B cell (primary cell): ENCODE results near the gene EXOSC10. TPM values are rescaled to one million over a fixed set of nuclear protein-coding genes. Genes with fewer than 3 reads are reported as not detected.

Source experiments
- ATAC-seq: fragments of 200-7000 bp; cut with Tn5 transposase; one replicate; pipeline ENCODE4 v1.10.0; 2021; ENCODE audit warnings: low read depth, mild to moderate bottlenecking, moderate number of reproducible peaks, moderate library complexity
- CTCF ChIA-PET: fragments of 350-600 bp; sonication (Branson Sonifier 250); formaldehyde crosslinking; loops from one replicate; lab custom pipeline; 2021; ENCODE audit warnings: antibody characterized with exemption, inconsistent platforms; lab: Charles Lee
- POLR2A ChIA-PET: fragments of 350-600 bp; sonication (Branson Sonifier 250); formaldehyde crosslinking; loops from one replicate; lab custom pipeline; 2021; ENCODE audit warnings: antibody characterized with exemption; lab: Charles Lee
- DNase-seq: peaks from one replicate; pipeline ENCODE4 v3.0.0; 2013
- H2AFZ ChIP-seq: 2 replicates; pipeline ENCODE4 v1.6.1; 2012; ENCODE audit warnings: mild to moderate bottlenecking, low read depth, low read length; ENCODE audit not compliant: insufficient read depth, poor library complexity, severe bottlenecking
- H3K27ac ChIP-seq, 2 donors: 1 replicate in 1 of 2; 2 replicates in 1 of 2; pipeline ENCODE4 v1.5.1; 2012 to 2013; ENCODE audit warnings: low read length in 2 of 2, mild to moderate bottlenecking in 2 of 2, moderate library complexity in 1 of 2
- H3K27me3 ChIP-seq, 4 experiments: fragments of 200-600 bp in 1 of 4; sonication (generic) in 1 of 4; replicated peaks in 1 of 4; 1 replicate in 2 of 4; 2 replicates in 2 of 4; pipeline versions ENCODE4 v1.6.1 to v1.7.0; 2013 to 2016; ENCODE audit warnings: low read length in 3 of 4, mild to moderate bottlenecking in 2 of 4, mixed read lengths in 1 of 4, moderate library complexity in 1 of 4; ENCODE audit not compliant: insufficient read depth in 4 of 4, control insufficient read depth in 3 of 4; ENCODE audit errors: control extremely low read depth in 1 of 4
- H3K36me3 ChIP-seq, 2 experiments: replicated peaks in 1 of 2; 1 replicate in 1 of 2; 2 replicates in 1 of 2; pipeline versions ENCODE4 v1.6.1 to v1.7.1; 2013; ENCODE audit warnings: low read length in 1 of 2; ENCODE audit not compliant: insufficient read depth in 2 of 2, control insufficient read depth in 1 of 2; ENCODE audit errors: control extremely low read depth in 1 of 2, extremely low read depth in 1 of 2
- H3K4me1 ChIP-seq, 2 donors: fragments of 200-600 bp in 1 of 2; sonication (generic) in 1 of 2; 1 replicate in 1 of 2; 2 replicates in 1 of 2; pipeline versions ENCODE4 v1.5.1 to v1.6.1; 2013 to 2017; ENCODE audit warnings: low read length in 2 of 2; ENCODE audit not compliant: control insufficient read depth in 2 of 2, insufficient read depth in 2 of 2
- H3K4me2 ChIP-seq: replicated peaks from 2 replicates; pipeline ENCODE3; 2012; ENCODE audit warnings: mild to moderate bottlenecking, low read depth, low read length; ENCODE audit not compliant: poor library complexity, severe bottlenecking
- H3K4me3 ChIP-seq, 5 experiments: fragments of 200-600 bp in 1 of 5; sonication (generic) in 1 of 5; 1 replicate in 3 of 5; 2 replicates in 2 of 5; pipeline versions ENCODE4 v1.5.1 to v1.7.0; 2011 to 2016; ENCODE audit warnings: low read length in 4 of 5, mild to moderate bottlenecking in 4 of 5, low read depth in 2 of 5, control low read depth in 1 of 5, moderate library complexity in 1 of 5; ENCODE audit not compliant: insufficient read depth in 1 of 5; ENCODE audit errors: control extremely low read depth in 1 of 5, extremely low read depth in 1 of 5
- H3K79me2 ChIP-seq: fragments of 200-600 bp; sonication (generic); one replicate; pipeline ENCODE4 v1.6.0; 2016; ENCODE audit warnings: low read length; ENCODE audit not compliant: control insufficient read depth, insufficient read depth
- H3K9ac ChIP-seq: fragments of 200-600 bp; sonication (generic); 2 replicates; pipeline ENCODE4 v1.6.1; 2017; ENCODE audit warnings: mild to moderate bottlenecking, low read length, moderate library complexity
- H3K9me3 ChIP-seq, 3 donors: one replicate each; pipeline versions ENCODE4 v1.6.1 to v1.7.1; 2013; ENCODE audit warnings: low read length in 2 of 3; ENCODE audit not compliant: control insufficient read depth in 2 of 3, insufficient read depth in 1 of 3; ENCODE audit errors: control extremely low read depth in 1 of 3
- H4K20me1 ChIP-seq: 2 replicates; pipeline ENCODE4 v1.6.0; 2012; ENCODE audit warnings: mild to moderate bottlenecking, low read length; ENCODE audit not compliant: insufficient read depth, control insufficient read depth, poor library complexity, severe bottlenecking
- H3K27ac Mint-ChIP-seq: one replicate; pipeline ENCODE4 v1.8.0; 2021; ENCODE audit warnings: mixed read lengths
- H3K27me3 Mint-ChIP-seq: one replicate; pipeline ENCODE4 v1.8.0; 2021; ENCODE audit warnings: mixed read lengths
- H3K4me1 Mint-ChIP-seq: one replicate; pipeline ENCODE4 v1.8.0; 2021; ENCODE audit warnings: mixed read lengths
- H3K4me3 Mint-ChIP-seq: one replicate; pipeline ENCODE4 v1.8.0; 2021; ENCODE audit warnings: mixed read lengths
- H3K9me3 Mint-ChIP-seq: one replicate; pipeline ENCODE4 v1.8.0; 2022; ENCODE audit warnings: mixed read lengths; ENCODE audit not compliant: insufficient read depth
- CTCF ChIP-seq: fragments of 200-600 bp; IDR thresholded peaks from one replicate; pipeline ENCODE4 v1.8.0; 2022; ENCODE audit warnings: antibody characterized with exemption, mild to moderate bottlenecking
- EZH2 ChIP-seq: IDR thresholded peaks from 2 replicates; pipeline ENCODE4 v1.6.1; 2012; ENCODE audit warnings: borderline replicate concordance, low read depth, mild to moderate bottlenecking, moderate library complexity, low read length; ENCODE audit not compliant: insufficient read depth, poor library complexity, severe bottlenecking
- WGBS: methylation state at CpG from one replicate; pipeline ENCODE4 v1.1.5; 2013; ENCODE audit warnings: missing lambda C conversion rate; ENCODE audit not compliant: insufficient coverage; 5-methylcytosine and 5-hydroxymethylcytosine counted together
- intact Hi-C: fragments of 100-400 bp; cut with micrococcal nuclease; formaldehyde crosslinking; loops from one replicate; pipeline ENCODE4 v1.10.0; 2022
- polyA plus RNA-seq: library from polyadenylated mRNA; depleted of rRNA; stranded (reverse); fragments of >200 nt; gene quantifications from 2 replicates; pipeline ENCODE4 v1.2.3, GENCODE V29; 2012
- total RNA-seq, 2 donors: library from RNA; stranded (reverse); fragments of 120-200 nt in 1 of 2; gene quantifications; 1 replicate in 1 of 2; 2 replicates in 1 of 2; pipeline versions ENCODE4 v1.2.3 to v1.2.4, GENCODE V29; 2013 to 2022

EXOSC10 gene
- total and polyA plus RNA-seq, 2 donors (not counting 1 experiment from before 2014, with no cell fraction given) = 83.4 to 119 TPM

DNA sequence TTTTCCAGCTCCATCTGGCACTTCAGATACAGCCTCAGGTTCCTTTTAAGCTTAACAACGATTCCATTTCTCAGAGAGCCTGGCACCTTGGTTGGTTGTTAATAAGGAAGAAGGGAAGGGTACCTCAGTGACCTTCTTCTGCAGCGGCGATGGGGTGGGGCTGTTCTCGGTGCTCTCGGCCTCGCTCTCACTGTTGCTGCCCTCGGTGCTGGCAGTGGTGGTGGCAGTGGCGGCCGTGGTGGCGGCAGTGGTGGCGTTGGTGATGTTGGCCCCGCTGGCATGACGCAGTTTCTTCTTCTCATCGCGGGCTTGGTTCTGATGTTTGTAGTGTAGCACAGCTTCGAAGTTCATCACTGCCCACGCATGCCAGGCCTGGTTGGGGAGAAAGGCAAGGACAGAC, 30.7 kb upstream of the EXOSC10 start:
- Histone ChIP-seq H3K36me3 (peaks cover 27 to 93% of the 10 kb centered on the region in 2 experiments), H3K9ac (no peak overlapping the region), H4K20me1 (no peaks in the 10 kb centered on the region), H3K79me2 (no peaks in the 10 kb centered on the region), H2AFZ (no peak overlapping the region), H3K4me1 (no peaks in the 10 kb centered on the region), H3K27ac (no peak overlapping the region), H3K4me2 (no peak overlapping the region), H3K4me3 (no peak overlapping the region), H3K27me3 (no peaks in the 10 kb centered on the region), H3K9me3 (no peaks in the 10 kb centered on the region)
- no peak for ATAC-seq
- ChIA-PET CTCF (interaction anchor here (0.6 to 1.1 kb wide), 2 partner anchors 93 to 259 kb away, joined by 3 to 5 read pairs; no protein-coding TSS in a partner anchor), POLR2A (interaction anchor here (0.5 kb wide), 1 partner anchor 864 kb away, joined by 3 read pairs; no protein-coding TSS in a partner anchor)
- no peak for DNase-seq
- intact Hi-C loops = no loop called here
- no peak overlapping the region for H3K27ac Mint-ChIP-seq
- no peaks in the 10 kb centered on the region for H3K27me3 Mint-ChIP-seq
- no peaks in the 10 kb centered on the region for H3K4me1 Mint-ChIP-seq
- no peak overlapping the region for H3K4me3 Mint-ChIP-seq
- 98% methylated on average over 16 of the region's 17 CpGs for WGBS
- H3K9me3 Mint-ChIP-seq = no peaks in the 10 kb centered on the region
- TF ChIP-seq CTCF (no peak), EZH2 (no peak)

DNA sequence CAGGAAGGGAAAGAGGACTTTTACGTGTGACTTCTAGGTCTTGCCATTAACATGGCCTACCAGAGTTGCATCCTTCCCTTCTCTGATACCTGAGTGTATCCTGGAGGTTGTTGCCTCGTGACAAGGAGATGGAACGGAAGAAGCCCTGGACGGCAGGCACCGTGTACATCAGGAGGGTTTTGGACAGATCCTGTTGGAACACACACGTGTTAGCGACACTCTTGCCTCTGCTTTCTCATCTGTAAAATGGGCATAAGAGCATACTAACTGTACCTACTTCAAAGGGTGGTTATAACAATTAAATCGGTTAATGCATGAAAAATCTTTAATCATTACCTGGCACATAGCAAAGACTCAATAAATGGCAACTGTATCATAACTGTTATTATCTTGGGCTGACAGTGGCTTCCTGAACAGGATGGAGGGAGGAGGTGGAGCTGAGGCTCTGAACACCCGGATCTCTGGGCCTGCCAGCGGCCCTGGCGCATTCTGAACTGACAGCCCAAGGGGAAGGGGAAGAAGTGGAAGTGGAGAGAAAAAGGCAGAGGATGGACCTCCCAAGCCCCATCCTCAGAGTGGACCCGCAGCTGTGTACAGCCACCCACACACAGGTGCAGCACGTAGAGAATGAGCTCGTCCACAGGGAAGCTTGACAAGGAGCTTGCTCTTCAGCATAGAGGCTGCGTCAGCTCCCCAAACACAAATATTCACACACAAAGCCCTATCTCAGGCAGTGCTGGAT, 30.2 kb upstream of the EXOSC10 start:
- intact Hi-C loops = no loop called here
- H3K27ac ChIP-seq = no peak overlapping the region
- peaks cover 27 to 94% of the 10 kb centered on the region in 2 experiments for H3K36me3 ChIP-seq
- 93% methylated on average over 11 of the region's 15 CpGs for WGBS
- no peak overlapping the region for H2AFZ ChIP-seq
- Mint-ChIP-seq H3K4me3 (no peak overlapping the region), H3K27ac (no peak overlapping the region), H3K27me3 (no peaks in the 10 kb centered on the region), H3K9me3 (no peaks in the 10 kb centered on the region), H3K4me1 (no peaks in the 10 kb centered on the region)
- H3K9ac ChIP-seq = no peak overlapping the region
- H4K20me1 ChIP-seq = no peaks in the 10 kb centered on the region
- H3K4me3 ChIP-seq = no peak overlapping the region
- no peaks in the 10 kb centered on the region for H3K79me2 ChIP-seq
- DNase-seq (no peak), ATAC-seq (no peak)
- ChIA-PET CTCF (interaction anchor here (0.6 to 1.1 kb wide), 2 partner anchors 92 to 258 kb away, joined by 3 to 5 read pairs; no protein-coding TSS in a partner anchor), POLR2A (interaction anchor here (0.5 kb wide), 1 partner anchor 865 kb away, joined by 3 read pairs; no protein-coding TSS in a partner anchor)
- H3K27me3 ChIP-seq = no peaks in the 10 kb centered on the region
- no peak overlapping the region for H3K4me2 ChIP-seq
- no peaks in the 10 kb centered on the region for H3K4me1 ChIP-seq
- no peaks in the 10 kb centered on the region for H3K9me3 ChIP-seq
- TF ChIP-seq EZH2 (no peak), CTCF (no peak)
